Measurements from ENCODE around the gene NPSR1. TPM values are rescaled to one million over a fixed set of nuclear protein-coding genes. Genes with fewer than 3 reads are reported as not detected.

Gene NPSR1
- total RNA-seq, 4 donors from 2014 or later = not detected

GRCh38 chr7:34662058-34662708 is 4.2 kb downstream of the NPSR1 start:
- Histone ChIP-seq H3K4me1 (no peaks in the 10 kb centered on the region), H3K36me3 (no peaks in the 10 kb centered on the region), H3K4me3 (no peak overlapping the region), H3K27me3 (no peaks in the 10 kb centered on the region), H3K27ac (replicated peaks in 1 of 4) (no peak overlapping the region), H3K9me3 (no peaks in the 10 kb centered on the region)
- TF ChIP-seq, protein P1, sequence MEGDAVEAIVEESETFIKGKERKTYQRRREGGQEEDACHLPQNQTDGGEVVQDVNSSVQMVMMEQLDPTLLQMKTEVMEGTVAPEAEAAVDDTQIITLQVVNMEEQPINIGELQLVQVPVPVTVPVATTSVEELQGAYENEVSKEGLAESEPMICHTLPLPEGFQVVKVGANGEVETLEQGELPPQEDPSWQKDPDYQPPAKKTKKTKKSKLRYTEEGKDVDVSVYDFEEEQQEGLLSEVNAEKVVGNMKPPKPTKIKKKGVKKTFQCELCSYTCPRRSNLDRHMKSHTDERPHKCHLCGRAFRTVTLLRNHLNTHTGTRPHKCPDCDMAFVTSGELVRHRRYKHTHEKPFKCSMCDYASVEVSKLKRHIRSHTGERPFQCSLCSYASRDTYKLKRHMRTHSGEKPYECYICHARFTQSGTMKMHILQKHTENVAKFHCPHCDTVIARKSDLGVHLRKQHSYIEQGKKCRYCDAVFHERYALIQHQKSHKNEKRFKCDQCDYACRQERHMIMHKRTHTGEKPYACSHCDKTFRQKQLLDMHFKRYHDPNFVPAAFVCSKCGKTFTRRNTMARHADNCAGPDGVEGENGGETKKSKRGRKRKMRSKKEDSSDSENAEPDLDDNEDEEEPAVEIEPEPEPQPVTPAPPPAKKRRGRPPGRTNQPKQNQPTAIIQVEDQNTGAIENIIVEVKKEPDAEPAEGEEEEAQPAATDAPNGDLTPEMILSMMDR (IDR thresholded peaks at IDR 0.05) = no peak
- intact Hi-C loops (cut with DNase I) = no loop called here
- DNase-seq (ENCODE audit: extremely low spot score) = no peak
- 77% methylated on average over 8 of the region's 8 CpGs for WGBS

DNA sequence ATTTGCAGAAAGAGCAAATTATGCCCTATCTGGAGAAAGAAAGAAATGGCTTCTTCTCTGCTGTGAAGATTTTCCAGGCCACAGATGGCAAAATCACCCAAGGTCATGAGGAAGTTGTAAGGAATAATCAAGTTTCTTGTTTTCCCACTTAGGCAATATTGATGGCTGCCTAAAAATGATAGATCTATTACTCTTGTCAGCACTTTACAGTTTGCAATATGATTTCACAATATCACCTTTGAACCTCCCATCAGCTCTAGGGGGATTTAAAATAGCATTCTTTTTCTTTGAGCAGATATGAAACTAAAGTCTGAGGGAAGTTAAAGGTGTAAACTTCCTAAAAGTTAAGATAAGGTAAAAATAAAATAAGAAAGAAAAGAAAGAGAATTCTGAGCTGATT is 6.7 kb downstream of the NPSR1 start:
- Histone ChIP-seq H3K9me3 (no peaks in the 10 kb centered on the region), H3K27ac (replicated peaks in 1 of 4) (no peak overlapping the region), H3K4me3 (no peak overlapping the region), H3K4me1 (no peaks in the 10 kb centered on the region), H3K27me3 (no peaks in the 10 kb centered on the region), H3K36me3 (no peaks in the 10 kb centered on the region)
- intact Hi-C loops (cut with DNase I) = no loop called here
- DNase-seq (ENCODE audit: extremely low spot score) = no peak
- TF ChIP-seq POLR2A (IDR thresholded peaks at IDR 0.05; ENCODE audit: low read depth) = no peak
- TF ChIP-seq, protein P1 (IDR thresholded peaks at IDR 0.05) = no peak
- TF ChIP-seq POLR2AphosphoS5 (IDR thresholded peaks at IDR 0.05) = no peak
- TF ChIP-seq EP300 (IDR thresholded peaks at IDR 0.05) = no peak

DNA sequence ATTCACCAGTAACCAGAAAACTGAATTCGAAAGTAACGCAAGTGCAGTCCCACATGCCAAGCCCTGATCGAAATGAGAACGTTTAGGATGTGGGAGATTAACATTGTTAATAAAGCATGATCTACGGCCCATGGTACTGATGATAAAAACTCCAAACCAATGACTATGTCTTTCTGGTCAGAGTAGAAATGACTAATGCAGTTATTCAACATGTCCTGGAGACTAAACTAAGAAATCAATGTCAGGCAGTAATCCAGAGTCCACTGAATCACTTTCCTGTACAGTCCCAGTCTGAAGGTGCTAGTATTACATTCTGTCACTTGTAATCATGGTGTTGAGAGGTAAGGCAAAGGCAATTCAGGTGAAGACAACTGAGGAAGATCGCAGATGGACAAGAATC is 14.4 kb downstream of the NPSR1 start:
- no peaks in the 10 kb centered on the region for H3K9me3 ChIP-seq
- H3K27ac ChIP-seq (replicated peaks in 1 of 4) = no peak overlapping the region
- no peaks in the 10 kb centered on the region for H3K36me3 ChIP-seq
- WGBS = 82% methylated on average over 6 of the region's 6 CpGs
- no peak for TF ChIP-seq POLR2AphosphoS5 (IDR thresholded peaks at IDR 0.05)
- TF ChIP-seq, protein P1 (IDR thresholded peaks at IDR 0.05) = no peak
- no peaks in the 10 kb centered on the region for H3K4me1 ChIP-seq
- DNase-seq (ENCODE audit: extremely low spot score) = no peak
- no peak overlapping the region for H3K4me3 ChIP-seq
- no peaks in the 10 kb centered on the region for H3K27me3 ChIP-seq
- intact Hi-C loops (cut with DNase I) = no loop called here

- Histone ChIP-seq H3K36me3 (no peaks in the 10 kb centered on the region), H3K9me3 (no peaks in the 10 kb centered on the region), H3K4me1 (no peaks in the 10 kb centered on the region), H3K27ac (replicated peaks in 1 of 4) (no peak overlapping the region), H3K27me3 (no peaks in the 10 kb centered on the region), H3K4me3 (no peak overlapping the region)
- 87% methylated on average over 3 of the region's 3 CpGs for WGBS
- no peak for DNase-seq (ENCODE audit: extremely low spot score)
- TF ChIP-seq POLR2A (IDR thresholded peaks at IDR 0.05; ENCODE audit: low read depth) = no peak
- TF ChIP-seq POLR2AphosphoS5 (IDR thresholded peaks at IDR 0.05) = no peak
- TF ChIP-seq EP300 (IDR thresholded peaks at IDR 0.05) = no peak
- TF ChIP-seq, protein P1 (IDR thresholded peaks at IDR 0.05) = no peak
- intact Hi-C loops (cut with DNase I) = no loop called here
These were observed 15.0 kb downstream of the NPSR1 start for GRCh38 chr7:34673066-34673465.

DNA sequence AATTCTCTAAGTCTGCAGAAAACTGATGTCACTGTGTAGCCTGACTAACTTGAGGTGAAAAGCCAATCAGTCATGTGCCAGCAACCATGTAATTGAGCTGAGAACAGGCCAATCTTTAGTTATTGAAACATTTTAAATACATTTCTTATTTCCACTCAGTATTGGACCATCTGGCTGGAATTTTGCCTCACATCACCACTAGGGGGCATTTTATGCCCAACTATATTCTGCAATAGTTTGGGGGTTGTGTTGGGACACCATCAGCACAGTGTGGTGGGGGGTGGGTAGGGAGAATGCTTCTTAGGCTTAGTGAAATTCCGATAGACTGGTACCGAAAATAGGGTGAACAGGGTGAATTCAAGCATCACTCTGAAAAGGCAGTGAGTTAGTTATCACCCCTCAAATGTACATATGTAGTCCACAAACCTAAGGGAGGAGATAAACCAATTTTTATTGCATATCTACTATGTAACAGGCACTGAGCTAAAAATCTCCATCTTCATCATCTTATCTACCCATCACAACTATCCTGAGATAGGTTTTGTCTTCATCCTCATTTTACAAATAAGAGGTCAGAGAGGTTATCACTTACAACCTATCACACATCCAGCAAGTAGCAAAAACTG is 17.8 kb downstream of the NPSR1 start:
- no peak overlapping the region for H3K4me3 ChIP-seq
- intact Hi-C loops (cut with DNase I) = no loop called here
- 58% methylated on average over 2 of the region's 2 CpGs for WGBS
- no peak overlapping the region for H3K27ac ChIP-seq (replicated peaks in 1 of 4)
- H3K27me3 ChIP-seq = no peaks in the 10 kb centered on the region
- H3K36me3 ChIP-seq = no peaks in the 10 kb centered on the region
- DNase-seq (ENCODE audit: extremely low spot score) = peak; percentile 47
- H3K9me3 ChIP-seq = no peaks in the 10 kb centered on the region
- no peak for TF ChIP-seq EP300 (IDR thresholded peaks at IDR 0.05)
- TF ChIP-seq, protein P1 (IDR thresholded peaks at IDR 0.05) = peak in 1 of 3 experiments; percentile 34
- no peaks in the 10 kb centered on the region for H3K4me1 ChIP-seq
